HCT116 (cell line): ENCODE data around the gene TRAPPC12. TPM values are rescaled to one million over a fixed set of nuclear protein-coding genes. Genes with fewer than 3 reads are reported as not detected.

Experiments used
- ATAC-seq: fragments of 200-7000 bp; cut with Tn5 transposase; 2 replicates; pipeline ENCODE4 v1.9.1; 2020; ENCODE audit warnings: mild to moderate bottlenecking, moderate library complexity
- BruUV-seq: library from RNA; stranded (reverse); fragments of 400-500 nt; replicated peaks from 2 replicates; lab custom pipeline; 2021; lab: Mats Ljungman, UMichigan
- CTCF ChIA-PET: fragments of 300-600 bp; sonication (Branson Sonifier 250); formaldehyde crosslinking; loops from one replicate; lab custom pipeline; 2021; ENCODE audit warnings: antibody characterized with exemption; lab: Charles Lee
- POLR2A ChIA-PET: fragments of 300-600, 350-600 bp; sonication (Branson Sonifier 250); formaldehyde crosslinking; loops from one replicate; lab custom pipeline; 2021; ENCODE audit warnings: antibody characterized with exemption; lab: Charles Lee
- RAD21 ChIA-PET, 2 experiments: fragments of 300-600 bp; sonication (Branson Sonifier 250); formaldehyde crosslinking; loops; one replicate each; lab custom pipeline; 2023; ENCODE audit warnings: low total read pairs in 2 of 2; ENCODE audit not compliant: uncharacterized antibody in 2 of 2, unreplicated experiment in 2 of 2, low non-redundant PET in 1 of 2; lab: Charles Lee
- DNase-seq: peaks from one replicate; pipeline ENCODE4 v3.0.0-alpha.2; 2010; ENCODE audit warnings: low read depth, low spot score
- H2AFZ ChIP-seq: fragments of 200-600 bp; shearing (Covaris generic), sonication (generic); 2 replicates; pipeline ENCODE4 v1.6.1; 2017; ENCODE audit warnings: low read depth, mixed run types, mixed read lengths, antibody characterized with exemption, low read length; ENCODE audit not compliant: poor library complexity, severe bottlenecking
- H3K27ac ChIP-seq: 2 replicates; pipeline ENCODE4 v1.5.1; 2012; ENCODE audit warnings: low read depth, low read length
- H3K27me3 ChIP-seq: fragments of 200-600 bp; sonication (generic); 2 replicates; pipeline ENCODE4 v1.6.1; 2016; ENCODE audit warnings: mixed run types, low read length, mixed read lengths; ENCODE audit not compliant: insufficient read depth
- H3K36me3 ChIP-seq, 2 experiments: fragments of 200-500 bp in 1 of 2; fragments of 200-600 bp in 1 of 2; sonication (Bioruptor generic) in 1 of 2; sonication (generic) in 1 of 2; 2 replicates each; pipeline versions ENCODE4 v1.5.1 to v1.6.1; 2014 to 2016; ENCODE audit warnings: low read length in 2 of 2, inconsistent platforms in 1 of 2, mixed read lengths in 1 of 2, mixed run types in 1 of 2; ENCODE audit not compliant: insufficient read depth in 2 of 2, control insufficient read depth in 1 of 2
- H3K4me1 ChIP-seq, 2 experiments: fragments of 200-600 bp in 1 of 2; sonication (generic) in 1 of 2; 2 replicates each; pipeline versions ENCODE4 v1.5.1 to v1.6.1; 2012 to 2017; ENCODE audit warnings: low read length in 2 of 2, inconsistent platforms in 1 of 2, mild to moderate bottlenecking in 1 of 2, mixed read lengths in 1 of 2, mixed run types in 1 of 2, moderate library complexity in 1 of 2; ENCODE audit not compliant: insufficient read depth in 2 of 2, control insufficient read depth in 1 of 2
- H3K4me2 ChIP-seq: fragments of 200-600 bp; sonication (generic); 2 replicates; pipeline ENCODE4 v1.6.1; 2017; ENCODE audit warnings: mixed run types, low read length, mixed read lengths
- H3K4me3 ChIP-seq, 2 experiments: fragments of 200-600 bp in 1 of 2; sonication (generic) in 1 of 2; replicated peaks in 1 of 2; 2 replicates each; pipeline ENCODE4 v1.5.1; 2011 to 2016; ENCODE audit warnings: low read length in 2 of 2, control low read depth in 1 of 2, low read depth in 1 of 2, mild to moderate bottlenecking in 1 of 2, mixed read lengths in 1 of 2, mixed run types in 1 of 2
- H3K79me2 ChIP-seq: fragments of 200-600 bp; sonication (generic); 2 replicates; pipeline ENCODE4 v1.6.1; 2017; ENCODE audit warnings: mild to moderate bottlenecking, mixed run types, low read length, moderate library complexity, mixed read lengths; ENCODE audit not compliant: insufficient read depth
- H3K9ac ChIP-seq: fragments of 200-600 bp; sonication (generic); 2 replicates; pipeline ENCODE4 v1.6.1; 2016; ENCODE audit warnings: low read length, mixed read lengths
- H3K9me2 ChIP-seq: fragments of 200-600 bp; sonication (generic), shearing (Covaris generic); 2 replicates; pipeline ENCODE4 v1.6.1; 2017; ENCODE audit warnings: mixed run types, mild to moderate bottlenecking, moderate library complexity; ENCODE audit not compliant: insufficient read depth
- H3K9me3 ChIP-seq, 2 experiments: fragments of 200-500 bp in 1 of 2; fragments of 200-600 bp in 1 of 2; sonication (Bioruptor generic) in 1 of 2; sonication (generic) in 1 of 2; 2 replicates each; pipeline ENCODE4 v1.6.1; 2014 to 2017; ENCODE audit warnings: low read length in 2 of 2, mixed read lengths in 2 of 2, inconsistent platforms in 1 of 2, low read depth in 1 of 2, mild to moderate bottlenecking in 1 of 2, mixed run types in 1 of 2, moderate library complexity in 1 of 2; ENCODE audit not compliant: control insufficient read depth in 1 of 2, insufficient read depth in 1 of 2
- H4K20me1 ChIP-seq: fragments of 200-600 bp; sonication (generic), shearing (Covaris generic); 2 replicates; pipeline ENCODE4 v1.6.1; 2017; ENCODE audit warnings: mixed run types, mild to moderate bottlenecking, moderate library complexity; ENCODE audit not compliant: insufficient read depth
- CBX3 ChIP-seq: IDR thresholded peaks from 2 replicates; pipeline ENCODE4 v1.6.1; 2012; ENCODE audit warnings: low read depth
- CEBPB ChIP-seq: IDR thresholded peaks from 2 replicates; pipeline ENCODE4 v1.6.1; 2012; ENCODE audit warnings: low read depth
- CTCF ChIP-seq, 3 experiments: fragments of 200-600 bp in 1 of 3; sonication (generic) in 1 of 3; IDR thresholded peaks in 2 of 3; conservative IDR thresholded peaks in 1 of 3; 2 replicates each; pipeline ENCODE4 v1.5.1; 2012 to 2017; ENCODE audit warnings: low read depth in 2 of 3, low read length in 2 of 3, antibody characterized with exemption in 1 of 3, borderline replicate concordance in 1 of 3, control low read depth in 1 of 3, mild to moderate bottlenecking in 1 of 3, mixed read lengths in 1 of 3, mixed run types in 1 of 3, moderate library complexity in 1 of 3; ENCODE audit not compliant: insufficient read depth in 1 of 3
- EGR1 ChIP-seq: IDR thresholded peaks from 2 replicates; pipeline ENCODE4 v1.6.1; 2012; ENCODE audit warnings: low read depth
- EZH2 ChIP-seq: fragments of 200-600 bp; sonication (generic); IDR thresholded peaks from 2 replicates; pipeline ENCODE4 v1.6.1; 2017; ENCODE audit warnings: antibody characterized with exemption, mixed run types
- MAX ChIP-seq: IDR thresholded peaks from 2 replicates; pipeline ENCODE4 v1.6.1; 2012
- POLR2A ChIP-seq: IDR thresholded peaks from 2 replicates; pipeline ENCODE4 v1.7.0; 2011; ENCODE audit warnings: borderline replicate concordance; ENCODE audit not compliant: insufficient read depth, insufficient read length; ENCODE audit errors: extremely low read depth
- POLR2AphosphoS5 ChIP-seq: IDR thresholded peaks from 2 replicates; pipeline ENCODE4 v1.6.1; 2011; ENCODE audit warnings: mild to moderate bottlenecking, low read depth, low read length, moderate library complexity
- RAD21 ChIP-seq: IDR thresholded peaks from 2 replicates; pipeline ENCODE4 v1.6.1; 2012; ENCODE audit warnings: low read depth, mild to moderate bottlenecking
- SIN3A ChIP-seq: IDR thresholded peaks from 2 replicates; pipeline ENCODE4 v1.6.1; 2012; ENCODE audit warnings: low read depth
- SP1 ChIP-seq: IDR thresholded peaks from 2 replicates; pipeline ENCODE4 v1.6.1; 2012; ENCODE audit warnings: low read depth
- SRF ChIP-seq: IDR thresholded peaks from 2 replicates; pipeline ENCODE4 v1.6.1; 2012; ENCODE audit warnings: low read depth
- YY1 ChIP-seq: IDR thresholded peaks from 2 replicates; pipeline ENCODE4 v1.6.1; 2011; ENCODE audit warnings: low read length, low read depth, moderate library complexity, mild to moderate bottlenecking; ENCODE audit not compliant: insufficient replicate concordance; ENCODE audit errors: extremely low read depth
- ZBTB33 ChIP-seq: IDR thresholded peaks from 2 replicates; pipeline ENCODE4 v1.6.1; 2011; ENCODE audit warnings: mild to moderate bottlenecking, low read length, moderate library complexity; ENCODE audit not compliant: insufficient replicate concordance; ENCODE audit errors: extremely low read depth
- ZFX ChIP-seq: fragments of 450-650 bp; IDR thresholded peaks from 2 replicates; pipeline ENCODE4 v1.6.1; 2017
- ZNF274 ChIP-seq: fragments of 200-500 bp; sonication (Bioruptor generic); IDR thresholded peaks from 2 replicates; pipeline ENCODE4 v1.6.1; 2014; ENCODE audit warnings: mild to moderate bottlenecking, low read depth, low read length, inconsistent platforms
- intact Hi-C: fragments of 100-400 bp; cut with micrococcal nuclease; formaldehyde crosslinking; loops from 2 replicates; pipeline ENCODE4 v1.10.0; 2022
- total RNA-seq: library from RNA; stranded (reverse); gene quantifications from one replicate; pipeline ENCODE4 v1.2.1, GENCODE V29; 2021; ENCODE audit not compliant: unreplicated experiment

The TRAPPC12 gene
- total RNA-seq, 1 experiment from 2014 or later, result 47.4 TPM

DNA sequence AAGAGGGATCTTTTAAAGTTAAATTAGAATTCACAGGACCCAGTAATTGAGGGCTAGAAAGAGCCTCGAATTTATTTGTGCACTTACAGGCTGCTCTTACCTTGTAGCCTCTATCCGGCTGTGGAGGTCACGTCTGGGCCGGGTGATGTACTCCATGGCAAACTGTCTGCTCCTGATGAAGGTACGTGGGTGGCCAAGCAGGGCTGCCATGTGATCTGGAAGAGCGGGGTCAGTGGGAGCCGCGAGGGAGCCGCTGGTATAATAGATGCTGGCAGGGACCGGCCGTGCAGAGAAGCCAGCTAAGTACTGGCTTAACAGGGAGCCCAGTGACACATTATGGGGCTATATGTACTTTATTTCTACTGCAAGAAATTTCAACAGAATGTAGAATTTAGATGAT lies 80.7 kb downstream of the TRAPPC12 start:
- no peaks in the 10 kb centered on the region for H3K4me1 ChIP-seq
- ATAC-seq, result no peak
- no peak overlapping the region for H3K27ac ChIP-seq
- ChIA-PET RAD21 (no interaction called here), CTCF (no interaction called here), POLR2A (no interaction called here)
- no peak for TF ChIP-seq POLR2AphosphoS5
- TF ChIP-seq CBX3, result no peak
- no peak for TF ChIP-seq SP1
- no peak for TF ChIP-seq POLR2A
- TF ChIP-seq ZNF274, result no peak
- TF ChIP-seq ZFX, result no peak
- no peak for TF ChIP-seq EZH2
- TF ChIP-seq CTCF (IDR thresholded peaks at IDR 0.05 in 2 of 3, conservative IDR thresholded peaks at IDR 0.05 in 1 of 3; ENCODE audit: borderline replicate concordance in 1 of 3, insufficient read depth in 1 of 3, low read depth in 2 of 3, low read length in 2 of 3), result no peak
- TF ChIP-seq YY1, result no peak
- no peak for TF ChIP-seq RAD21
- TF ChIP-seq MAX, result no peak
- no peak for TF ChIP-seq CEBPB
- no peak for TF ChIP-seq EGR1
- TF ChIP-seq SIN3A, result no peak
- no peak for TF ChIP-seq SRF
- no peak for TF ChIP-seq ZBTB33
- H2AFZ ChIP-seq, result no peak overlapping the region
- H3K9me2 ChIP-seq, result no peaks in the 10 kb centered on the region
- no peaks in the 10 kb centered on the region for H3K36me3 ChIP-seq
- H3K9ac ChIP-seq, result no peak overlapping the region
- no peaks in the 10 kb centered on the region for H4K20me1 ChIP-seq
- H3K79me2 ChIP-seq, result no peaks in the 10 kb centered on the region
- no peak overlapping the region for H3K4me2 ChIP-seq
- no peaks in the 10 kb centered on the region for H3K9me3 ChIP-seq
- no peaks in the 10 kb centered on the region for H3K27me3 ChIP-seq
- DNase-seq, result no peak
- no peak overlapping the region for H3K4me3 ChIP-seq
- intact Hi-C loops, result no loop called here
- no TSS peak for BruUV-seq
